Ramos (cell line): ENCODE data around the gene ENTPD8.

Experiments
- in situ Hi-C: fragments of 300-500 bp; cut with MboI; formaldehyde crosslinking; loops from one replicate; pipeline ENCODE4 v1.14.3; 2022; ENCODE audit warnings: low sequenced_read_pairs; ENCODE audit not compliant: unreplicated experiment

ENTPD8 gene

DNA sequence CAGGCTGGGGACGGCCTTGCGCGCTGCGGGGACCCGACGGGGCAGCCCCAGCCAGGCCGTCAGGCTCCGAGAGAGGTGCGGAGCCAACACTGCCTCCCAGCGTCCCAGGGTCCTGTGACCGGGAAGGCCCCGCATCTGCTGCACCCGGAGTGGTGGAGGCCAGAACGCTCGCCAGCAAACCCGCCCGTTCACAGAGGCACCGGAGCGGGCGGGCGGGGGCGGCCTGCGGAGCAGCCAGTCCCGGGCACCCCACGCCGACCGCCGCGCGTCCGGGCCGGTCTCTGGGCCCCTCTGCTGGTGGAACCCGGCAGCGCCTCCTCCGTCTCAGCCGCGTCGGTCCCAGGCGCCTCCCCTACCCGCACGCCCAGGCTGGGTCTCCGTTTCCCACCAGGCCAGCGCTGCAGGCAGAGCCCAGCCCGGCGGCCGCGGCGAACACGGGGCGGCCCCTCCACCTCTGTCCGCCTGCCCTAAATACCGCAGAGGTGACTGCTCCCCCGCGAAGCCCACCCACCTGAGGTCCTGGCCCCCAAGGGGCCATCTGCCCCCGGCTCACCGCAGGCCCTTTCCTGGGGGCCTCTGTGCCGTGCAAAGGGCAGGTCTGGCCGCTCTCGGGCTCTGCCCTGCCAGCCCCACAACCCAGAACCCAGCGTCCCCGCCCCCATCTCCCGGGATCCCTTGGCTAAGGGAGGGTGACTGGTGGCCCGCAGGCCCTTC lies 34.1 kb downstream of the ENTPD8 start:
- in situ Hi-C loops = no loop called here

DNA sequence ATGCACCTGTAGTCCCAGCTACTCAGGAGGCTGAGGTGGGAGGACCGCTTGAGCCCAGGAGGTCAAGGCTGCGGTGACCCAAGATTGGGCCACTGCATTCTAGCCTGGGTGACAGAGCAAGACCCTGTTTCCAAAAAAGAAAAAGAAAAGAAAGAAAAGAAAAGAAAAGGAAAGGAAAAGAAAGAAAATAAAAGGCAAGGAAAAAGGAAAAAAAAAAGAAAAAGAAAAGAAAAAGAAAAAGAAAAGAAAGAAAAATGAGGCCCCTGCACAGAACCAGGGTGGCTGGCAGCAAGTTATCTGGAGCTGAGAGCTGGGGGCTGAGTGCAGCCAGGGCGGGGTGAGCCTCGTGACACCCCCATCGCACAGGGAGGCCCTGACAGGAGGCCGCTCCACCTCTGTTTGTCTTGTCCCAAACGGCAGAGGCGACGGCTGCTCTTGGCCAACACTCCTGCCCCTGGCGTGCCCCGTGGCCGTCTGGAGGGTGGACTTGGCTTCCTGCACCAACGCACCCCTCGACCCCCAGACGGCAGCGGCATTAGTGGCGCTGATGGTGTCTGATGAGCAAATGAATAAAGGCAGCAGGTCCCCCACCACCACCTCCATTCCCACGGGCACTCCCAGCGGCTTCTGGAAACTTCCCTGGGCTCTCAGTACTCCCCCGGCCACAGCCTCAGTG lies 34.9 kb downstream of the ENTPD8 start:
- in situ Hi-C loops = no loop called here

DNA sequence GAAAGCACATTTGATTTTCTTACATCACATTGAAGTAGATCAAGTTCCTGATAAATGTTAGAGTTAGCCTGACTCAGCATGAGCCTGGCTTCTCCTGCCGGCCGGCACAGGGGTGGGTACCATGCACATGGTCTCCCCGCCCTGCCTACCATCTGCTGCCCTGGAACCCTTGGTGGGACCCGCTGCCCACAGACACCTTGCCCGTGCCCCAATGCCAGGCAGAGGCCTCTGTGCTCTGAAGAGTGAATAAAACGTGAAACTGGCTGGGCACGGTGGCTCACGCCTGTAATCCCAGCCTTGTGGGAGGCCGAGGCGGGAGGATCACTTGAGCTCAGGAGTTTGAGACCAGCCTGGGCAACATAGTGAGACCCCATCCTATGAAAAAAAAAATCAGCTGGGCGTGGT lies 35.5 kb downstream of the ENTPD8 start:
- in situ Hi-C loops = no loop called here

DNA sequence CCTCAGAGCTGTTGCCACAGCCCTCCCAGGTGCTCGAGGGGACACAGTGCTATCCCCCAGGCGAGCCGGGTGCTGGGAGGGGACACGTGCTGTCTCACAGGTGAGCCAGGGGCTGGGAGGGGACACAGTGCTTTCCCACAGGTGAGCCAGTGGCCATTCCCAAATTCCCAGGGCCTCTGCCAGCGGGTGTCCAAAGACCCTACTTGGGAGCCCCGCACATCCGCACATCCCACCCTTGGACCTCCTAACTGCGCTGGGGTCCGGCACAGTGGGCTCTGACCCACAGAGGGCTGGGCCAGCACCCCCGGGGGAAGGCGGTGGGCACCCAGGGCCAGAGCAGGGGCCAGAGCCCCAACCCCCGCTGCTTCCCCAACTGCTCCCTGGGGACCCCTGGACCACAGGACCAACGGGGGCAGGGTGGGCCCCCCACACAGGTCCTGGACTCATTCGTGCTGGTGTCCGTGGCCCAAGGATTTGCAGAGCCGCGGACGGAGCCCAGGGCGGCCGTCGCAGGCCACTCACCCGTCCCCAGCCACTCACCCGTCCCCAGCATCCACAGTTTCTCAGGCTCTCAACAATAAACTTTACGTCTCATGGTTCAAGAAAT lies 36.1 kb downstream of the ENTPD8 start:
- in situ Hi-C loops = no loop called here

DNA sequence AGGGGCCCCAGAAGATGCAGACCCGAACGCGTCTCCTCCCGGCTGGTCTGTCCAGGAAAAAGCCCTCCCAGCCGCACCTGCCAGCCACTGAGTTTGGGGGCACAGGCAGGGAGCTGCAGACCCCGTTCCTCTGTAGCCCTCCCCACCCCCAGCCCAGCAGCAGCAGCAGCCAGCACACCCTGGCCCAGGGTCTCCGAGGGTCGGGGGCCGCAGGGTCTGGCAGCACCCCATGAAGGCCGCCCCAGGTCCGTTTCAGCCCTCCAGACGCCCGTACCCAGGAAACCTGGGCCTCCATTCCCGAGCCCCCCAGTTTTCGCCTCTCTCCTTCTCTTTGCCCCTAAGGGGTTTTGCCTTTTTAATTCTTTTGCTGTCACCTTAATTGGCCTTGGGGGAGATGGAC lies 37.9 kb downstream of the ENTPD8 start:
- in situ Hi-C loops = no loop called here

DNA sequence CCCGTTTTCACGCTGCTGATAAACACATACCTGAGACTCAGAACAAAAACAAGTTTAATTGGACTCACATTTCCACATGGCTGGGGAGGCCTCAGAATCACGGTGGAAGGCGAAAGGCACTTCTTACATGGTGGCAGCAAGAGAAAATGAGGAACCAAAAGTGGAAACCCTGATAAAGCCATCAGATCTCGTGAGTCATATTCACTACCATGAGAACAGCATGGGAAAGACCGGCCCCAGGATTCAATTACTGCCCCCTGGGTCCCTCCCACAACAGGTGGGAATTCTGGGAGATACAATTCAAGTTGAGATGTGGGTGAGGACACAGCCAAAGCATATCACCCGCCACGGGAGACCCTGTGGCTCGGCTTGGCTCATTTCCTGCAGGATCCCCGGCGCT lies 38.4 kb downstream of the ENTPD8 start:
- in situ Hi-C loops = no loop called here

DNA sequence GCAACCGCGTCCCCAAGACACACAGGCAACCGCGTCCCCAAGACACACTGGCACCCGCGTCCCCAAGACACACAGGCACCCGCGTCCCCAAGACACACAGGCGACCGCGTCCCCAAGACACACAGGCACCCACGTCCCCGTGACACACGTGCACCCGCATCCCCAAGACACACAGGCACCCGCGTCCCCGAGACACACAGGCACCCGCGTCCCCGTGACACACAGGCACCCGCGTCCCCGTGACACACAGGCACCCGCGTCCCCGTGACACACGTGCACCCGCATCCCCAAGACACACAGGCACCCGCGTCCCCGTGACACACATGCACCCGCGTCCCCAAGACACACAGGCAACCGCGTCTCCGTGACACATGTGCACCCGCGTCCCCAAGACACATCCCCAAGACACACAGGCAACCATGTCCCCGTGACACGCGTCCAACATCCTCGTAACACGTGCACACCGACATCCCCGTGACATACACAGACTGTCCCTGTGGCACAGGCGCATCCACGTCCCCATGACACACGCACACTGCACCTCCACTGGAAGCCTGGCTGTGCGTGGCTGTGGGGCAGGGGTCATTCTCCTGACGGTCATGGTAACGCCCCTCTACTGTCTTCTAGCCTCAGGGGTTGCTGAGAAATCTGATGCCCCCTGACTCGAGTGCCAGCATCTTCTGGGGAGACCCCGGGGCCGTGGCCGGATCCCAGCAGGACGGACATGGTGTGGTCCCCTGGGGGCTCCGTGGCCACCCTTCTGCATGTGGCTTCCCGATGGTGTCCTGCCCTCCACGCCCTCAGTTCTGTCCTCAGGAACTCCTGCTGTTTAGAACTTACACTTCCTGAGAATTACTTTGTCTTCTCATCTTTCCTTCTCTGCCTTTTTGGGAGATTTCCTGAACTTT lies 42.3 kb downstream of the ENTPD8 start:
- in situ Hi-C loops = no loop called here

DNA sequence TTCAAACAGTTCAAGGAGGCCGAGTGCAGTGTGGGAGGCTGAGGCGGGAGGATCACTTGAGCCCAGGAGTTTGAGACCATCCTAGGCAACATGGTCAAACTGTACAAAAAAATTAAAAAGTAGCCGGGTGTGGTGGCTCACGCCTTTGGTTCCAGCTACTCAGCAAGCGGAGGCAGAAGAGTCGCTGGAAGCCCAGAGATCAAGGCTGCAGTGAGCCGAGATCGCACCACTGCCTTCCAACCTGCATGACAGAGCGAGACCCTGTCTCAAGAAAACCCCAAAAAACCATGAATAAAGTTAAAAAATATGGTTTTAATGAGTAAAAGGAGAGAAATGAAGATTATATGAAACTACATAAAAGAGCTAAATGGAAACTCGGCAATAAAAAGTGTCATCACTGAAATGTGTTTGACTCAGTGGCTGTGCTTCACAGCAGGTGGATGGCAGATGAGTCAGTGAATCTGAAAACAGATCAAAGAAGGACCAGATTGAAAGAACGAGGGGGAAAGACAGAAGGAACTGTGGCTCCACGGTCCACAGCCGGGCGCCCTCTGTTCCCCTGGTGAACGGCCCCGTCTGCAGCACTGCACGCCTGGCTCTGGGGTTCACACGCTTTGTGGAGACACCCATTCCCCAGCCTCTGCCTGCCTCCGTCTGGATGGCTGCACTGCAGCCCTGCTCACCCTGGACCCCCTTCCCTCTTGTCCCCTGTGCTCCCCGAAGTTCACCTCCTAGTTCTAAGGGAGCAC lies 43.3 kb downstream of the ENTPD8 start:
- in situ Hi-C loops = no loop called here

DNA sequence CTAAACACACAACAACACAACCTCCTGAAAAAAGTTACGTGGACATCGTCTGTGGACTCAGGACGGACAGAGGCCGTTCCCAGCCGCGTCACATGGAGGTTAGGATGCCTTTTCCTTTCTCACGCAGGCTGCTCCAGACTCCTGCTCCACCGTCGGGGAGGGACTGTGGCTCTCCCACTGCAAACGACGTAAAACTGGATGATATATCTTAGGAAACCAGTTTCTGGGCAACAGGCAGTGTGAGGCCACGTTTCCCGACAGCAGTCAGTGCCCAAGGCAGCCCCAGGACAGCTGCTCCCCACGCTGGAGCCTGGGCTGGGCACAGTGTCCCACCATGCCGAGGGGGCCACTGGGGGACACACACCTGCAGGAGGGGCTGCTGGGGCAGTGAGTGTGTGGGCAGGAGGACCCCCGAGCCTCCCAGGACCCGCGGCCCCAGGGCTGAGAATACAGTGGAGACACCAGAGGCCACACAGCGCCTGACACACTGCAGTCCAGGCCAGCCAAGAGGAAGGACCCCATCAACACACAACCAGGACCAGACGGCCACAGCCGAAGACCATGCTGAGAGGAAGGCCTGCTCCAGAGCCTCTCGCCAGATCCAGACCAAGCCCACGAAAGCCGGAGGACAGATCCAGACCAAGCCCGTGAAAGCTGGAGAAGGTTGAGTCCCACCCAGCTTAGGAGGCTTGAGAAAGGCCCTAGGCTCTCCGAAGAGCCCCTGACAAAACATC lies 44.4 kb downstream of the ENTPD8 start:
- in situ Hi-C loops = no loop called here

DNA sequence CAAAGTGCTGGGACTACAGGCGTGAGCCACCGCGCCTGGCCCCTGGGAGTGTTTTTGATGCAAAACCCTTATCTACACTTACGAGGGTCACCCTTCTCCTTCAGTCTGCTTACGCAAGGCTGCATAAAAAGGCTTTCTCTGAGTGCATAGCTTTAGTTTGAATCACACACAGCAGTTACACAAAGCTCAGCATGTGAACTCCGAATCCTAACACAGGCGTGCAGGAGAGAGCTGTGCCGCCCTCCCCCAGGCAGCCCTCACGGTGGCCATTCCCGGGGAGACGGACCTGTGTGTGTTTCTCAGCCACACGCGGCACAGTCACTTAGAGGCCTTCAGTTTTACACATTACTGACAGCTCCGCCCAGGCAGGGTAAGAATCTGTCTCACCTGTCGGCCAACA lies 44.9 kb downstream of the ENTPD8 start:
- in situ Hi-C loops = no loop called here

DNA sequence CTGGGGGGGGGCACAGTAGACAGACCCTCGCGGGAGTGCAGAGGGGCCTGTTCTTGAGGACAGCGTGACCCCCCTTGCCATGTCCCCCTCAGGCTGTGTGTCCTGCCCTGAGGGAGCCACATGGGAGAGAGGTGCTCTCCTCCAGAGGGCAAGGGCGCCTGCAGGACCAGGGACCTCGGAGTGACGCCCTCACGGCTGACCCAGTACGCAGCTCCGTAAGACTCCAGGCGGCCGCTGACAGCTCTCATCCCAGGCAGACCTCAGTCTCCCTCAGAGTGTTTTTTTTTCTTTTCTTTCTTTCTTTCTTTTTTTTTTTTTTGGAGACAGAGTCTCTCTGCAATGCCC lies 45.5 kb downstream of the ENTPD8 start:
- in situ Hi-C loops = no loop called here

DNA sequence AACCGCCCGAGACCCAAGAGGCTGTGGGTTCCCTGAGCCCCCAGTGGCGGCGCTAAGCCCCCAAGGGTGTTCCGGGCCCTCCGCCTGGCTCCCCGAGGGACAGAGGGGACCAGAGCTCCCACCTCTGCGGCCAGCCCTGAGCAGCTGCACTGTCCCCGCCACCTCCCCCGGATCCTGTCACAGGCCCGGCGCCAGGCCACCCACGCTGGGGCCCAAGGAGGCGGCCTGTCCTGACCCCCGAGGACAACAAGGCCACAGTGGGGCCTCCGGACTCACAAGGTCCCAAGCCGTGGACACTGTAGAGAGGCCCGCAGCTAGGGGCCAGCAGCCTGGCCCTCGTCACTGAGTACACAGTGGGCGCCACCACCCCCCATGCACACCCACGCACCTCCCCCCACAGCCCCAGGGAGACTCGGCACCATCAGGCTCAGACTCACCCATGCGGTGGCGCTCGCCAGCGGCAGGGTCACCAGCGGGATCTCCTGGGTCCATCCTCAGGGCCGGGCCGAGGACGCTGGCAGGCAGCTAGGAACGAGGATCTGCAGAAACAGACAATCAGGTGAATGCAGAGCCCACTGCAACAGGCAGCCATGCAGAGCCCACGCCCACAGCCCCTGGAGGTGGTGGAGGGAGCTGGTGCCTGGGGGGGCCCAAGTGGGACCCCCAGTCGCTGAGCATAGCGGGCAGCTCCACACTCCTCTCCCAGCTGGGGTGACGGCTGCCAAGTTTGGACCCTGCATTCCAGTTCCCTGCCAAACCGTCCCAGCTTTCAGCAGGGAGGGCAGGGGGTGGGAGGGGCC lies 46.1 kb downstream of the ENTPD8 start:
- in situ Hi-C loops = no loop called here

DNA sequence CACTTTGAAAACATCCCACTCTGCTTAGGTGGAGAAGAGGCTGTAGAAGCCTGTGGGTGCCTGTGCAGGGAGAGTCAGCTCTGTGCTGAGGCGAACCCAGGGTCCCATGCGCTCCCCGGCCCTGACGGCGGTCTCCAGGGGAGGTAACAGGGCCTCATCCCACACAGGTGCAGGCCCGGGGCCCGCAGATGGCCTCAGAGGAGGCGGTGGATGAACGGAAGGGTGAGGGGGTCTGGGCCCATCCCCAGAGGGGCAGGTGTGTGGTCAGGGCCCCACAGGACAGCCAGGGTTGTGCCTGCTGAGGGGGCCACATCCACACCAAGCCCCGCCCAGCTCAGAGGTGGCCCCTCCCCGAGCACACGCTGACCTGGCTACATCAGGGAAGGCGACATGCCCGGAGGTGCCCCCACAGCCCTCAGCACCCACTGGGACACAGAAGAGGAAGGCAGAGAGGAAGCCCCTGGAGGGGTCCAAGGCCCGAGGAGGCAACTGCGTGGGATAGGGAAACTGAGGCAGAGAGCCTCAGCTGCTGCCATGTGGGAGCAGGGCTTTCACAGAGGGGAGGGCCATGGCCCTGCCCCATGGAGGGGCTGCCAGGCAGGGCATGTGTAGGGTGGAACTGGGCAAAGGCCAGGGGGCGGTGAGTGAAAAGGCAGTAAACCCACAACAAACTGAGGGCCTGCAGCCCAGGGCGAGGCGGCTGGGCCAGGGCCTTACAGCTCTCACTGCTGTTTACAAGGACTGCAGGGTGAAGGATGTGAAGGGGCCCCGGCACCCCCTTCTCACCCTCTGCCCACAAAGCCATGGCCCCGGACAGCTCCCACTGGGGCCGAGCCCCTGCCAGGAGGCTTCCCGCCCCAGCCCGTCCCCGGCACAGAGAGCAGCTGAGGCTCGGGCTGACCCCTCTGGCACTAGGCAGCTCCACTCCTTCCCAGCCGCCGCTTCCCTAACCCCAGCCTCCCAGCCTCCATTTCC lies 47.7 kb downstream of the ENTPD8 start:
- in situ Hi-C loops = no loop called here

DNA sequence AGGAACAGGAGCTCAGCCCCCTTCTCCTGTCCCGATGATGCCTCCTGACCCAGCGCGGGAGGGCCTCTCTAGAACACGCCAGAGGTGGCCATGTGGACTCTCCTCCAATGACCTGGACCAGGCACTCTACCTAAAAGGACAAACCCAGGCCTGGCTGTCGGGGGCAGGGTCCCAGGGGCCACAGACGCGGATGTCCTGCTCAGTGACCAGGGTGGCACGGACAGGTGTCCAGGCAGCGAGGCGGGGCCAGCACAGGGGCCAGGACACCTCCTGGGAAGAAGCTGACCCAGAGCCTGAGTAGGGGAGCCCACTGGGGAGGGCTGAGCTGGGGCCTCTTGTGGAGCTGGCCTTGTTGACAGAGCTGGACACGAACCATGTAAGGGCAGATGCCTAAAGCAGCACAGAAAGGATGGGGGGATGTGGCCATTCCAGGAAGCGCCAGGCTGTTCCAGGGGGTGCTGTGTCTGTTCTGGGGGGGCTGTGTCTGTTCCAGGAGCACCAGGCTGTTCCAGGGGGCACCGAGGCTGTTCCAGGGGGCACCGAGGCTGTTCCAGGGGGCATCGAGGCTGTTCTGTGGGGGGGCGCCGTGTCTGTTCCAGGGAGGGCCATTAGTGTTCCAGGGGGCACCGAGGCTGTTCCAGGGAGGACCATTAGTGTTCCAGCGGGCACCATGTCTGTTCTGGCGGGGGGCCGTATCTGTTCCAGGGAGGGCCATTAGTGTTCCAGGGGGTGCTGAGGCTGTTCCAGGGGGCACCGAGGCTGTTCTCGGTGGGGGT lies 48.7 kb downstream of the ENTPD8 start:
- in situ Hi-C loops = no loop called here

DNA sequence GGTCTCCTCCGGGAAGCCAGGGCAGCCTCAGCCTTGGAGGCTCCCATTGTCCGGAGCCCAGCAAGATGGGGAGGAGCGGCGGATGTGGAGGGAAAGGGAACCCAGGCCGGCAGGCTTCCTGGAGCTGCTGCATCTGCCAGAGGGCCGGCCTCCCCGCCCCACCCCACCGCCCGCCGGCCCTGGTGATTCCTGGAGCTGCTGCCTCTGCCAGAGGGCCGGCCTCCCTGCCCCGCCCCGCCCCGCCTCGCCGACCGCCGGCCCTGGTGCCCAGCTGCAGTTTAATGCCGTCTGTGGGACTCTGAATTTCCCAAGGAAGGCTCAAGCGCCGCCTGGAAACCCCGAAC lies 49.8 kb downstream of the ENTPD8 start:
- in situ Hi-C loops = no loop called here

DNA sequence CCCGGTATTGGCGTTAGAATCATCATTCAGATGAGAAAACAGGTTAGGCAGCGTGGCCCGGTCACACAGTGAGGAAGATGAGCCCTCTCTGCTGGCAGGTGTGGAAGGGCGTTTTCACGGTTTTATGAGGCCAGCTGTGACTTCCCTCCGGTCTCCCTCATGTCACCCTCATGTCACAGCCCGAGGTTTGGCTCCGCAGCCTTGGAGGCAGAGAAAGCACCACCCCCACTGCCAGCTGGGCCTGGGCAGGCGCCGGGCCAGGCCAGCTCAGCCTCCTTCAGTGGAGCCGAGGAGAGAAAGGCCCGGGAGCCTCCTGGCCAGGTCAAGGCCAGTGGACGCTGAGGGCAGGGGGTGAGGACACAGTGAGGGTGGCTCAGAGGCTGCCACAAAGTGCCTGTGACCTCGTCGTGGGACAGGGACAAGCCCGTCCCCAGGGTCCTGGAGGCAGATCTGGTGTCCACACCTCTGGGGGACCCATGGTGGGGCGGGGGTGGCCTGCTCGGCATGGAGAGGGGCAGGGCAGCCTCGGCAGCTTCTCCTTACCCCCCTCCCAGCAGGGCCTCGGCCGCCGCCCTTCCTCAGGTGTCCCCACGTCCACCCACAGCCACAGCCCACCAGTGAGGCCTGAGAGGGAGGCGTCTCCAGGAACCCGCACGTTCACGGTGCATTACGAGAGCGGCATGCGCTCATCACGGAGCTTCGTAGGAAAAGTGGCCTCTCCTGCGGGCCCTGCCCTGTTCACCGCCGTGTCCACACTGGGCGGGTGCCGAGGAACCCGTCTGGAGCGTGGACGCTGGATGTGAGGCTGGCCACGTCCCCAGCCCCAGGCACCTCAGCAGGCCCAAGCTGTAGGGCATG lies 50.4 kb downstream of the ENTPD8 start:
- in situ Hi-C loops = no loop called here
